Measurements from ENCODE around the gene FNDC5. TPM values are rescaled to one million over a fixed set of nuclear protein-coding genes. Genes with fewer than 3 reads are reported as not detected.

FNDC5 gene
- total and polyA plus RNA-seq, 9 of the 15 experiments (the other 6 are each of a cell fraction or from before 2014, with no cell fraction given), result 0.06 to 2.1 (median 0.22) TPM

DNA sequence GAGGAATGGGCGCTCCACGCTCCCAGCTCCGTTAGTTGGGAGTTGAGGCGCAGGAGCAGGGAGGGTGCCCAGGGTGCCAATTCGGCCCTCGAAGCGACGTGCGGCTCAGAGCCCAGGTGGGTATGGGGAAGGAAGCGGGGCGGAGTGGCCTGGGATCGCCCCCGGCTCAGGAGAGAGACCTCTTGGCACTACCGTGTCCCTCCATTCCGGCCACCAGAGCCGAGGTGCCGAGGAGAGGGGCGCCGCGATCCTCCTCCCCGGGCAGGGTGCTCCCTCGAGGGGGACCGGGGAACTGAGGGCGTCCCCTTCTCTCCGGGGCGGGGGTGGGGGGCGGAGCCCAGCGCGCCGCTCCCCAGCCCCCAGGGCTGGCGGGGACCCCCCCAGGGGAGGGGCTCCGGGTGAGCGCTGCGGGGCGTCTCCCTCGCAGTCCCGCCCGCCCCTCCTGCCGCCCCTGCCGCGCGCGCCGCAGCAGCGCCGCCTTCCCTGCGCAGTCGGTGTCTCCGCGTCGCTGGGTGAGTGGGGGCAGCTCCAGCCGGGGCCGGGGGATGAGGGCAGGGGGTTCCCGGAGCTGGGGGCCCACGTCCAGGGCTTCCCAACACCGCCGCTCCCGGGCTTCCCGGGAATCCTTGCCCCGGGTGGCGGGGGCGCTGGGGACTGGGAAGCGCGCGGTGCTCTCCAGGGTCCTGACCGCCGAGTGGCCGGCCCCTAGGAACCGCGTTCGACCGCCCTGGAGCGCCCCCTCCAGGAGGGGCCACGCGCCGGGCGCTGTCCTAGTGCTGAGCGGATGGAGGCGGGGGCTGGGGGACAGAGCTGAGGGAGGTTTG, 15.5 kb upstream of the FNDC5 start, which contains the start of gene HPCA (continued):
- TF ChIP-seq RBM25 (IDR thresholded peaks at IDR 0.05; ENCODE audit: low read depth, low read length, severe bottlenecking), result peak; percentile 11
- TF ChIP-seq ZFP1 (CRISPR knock-in tag; IDR thresholded peaks at IDR 0.05), result no peak
- TF ChIP-seq ARNT (IDR thresholded peaks at IDR 0.05), result no peak
- no peak for TF ChIP-seq ZC3H4 (CRISPR knock-in tag; IDR thresholded peaks at IDR 0.05; ENCODE audit: borderline replicate concordance)
- no peak for TF ChIP-seq ARID1B (IDR thresholded peaks at IDR 0.05)
- no peak for TF ChIP-seq HOXB6 (CRISPR knock-in tag; IDR thresholded peaks at IDR 0.05; ENCODE audit: borderline replicate concordance)
- TF ChIP-seq KLF13 (tag; IDR thresholded peaks at IDR 0.05; ENCODE audit: borderline replicate concordance, low read depth), result no peak
- no peak for TF ChIP-seq SAFB2 (IDR thresholded peaks at IDR 0.05; ENCODE audit: borderline replicate concordance, low read depth, low read length, severe bottlenecking)
- TF ChIP-seq KAT8 (IDR thresholded peaks at IDR 0.05; ENCODE audit: low read depth), result no peak
- TF ChIP-seq BACH1 (tag; IDR thresholded peaks at IDR 0.05), result no peak
- no peak for TF ChIP-seq ZNF507 (tag; conservative IDR thresholded peaks at IDR 0.05)
- TF ChIP-seq MXI1 (IDR thresholded peaks at IDR 0.05; ENCODE audit: low read depth, low read length), result peak; percentile 72
- TF ChIP-seq, protein P1, sequence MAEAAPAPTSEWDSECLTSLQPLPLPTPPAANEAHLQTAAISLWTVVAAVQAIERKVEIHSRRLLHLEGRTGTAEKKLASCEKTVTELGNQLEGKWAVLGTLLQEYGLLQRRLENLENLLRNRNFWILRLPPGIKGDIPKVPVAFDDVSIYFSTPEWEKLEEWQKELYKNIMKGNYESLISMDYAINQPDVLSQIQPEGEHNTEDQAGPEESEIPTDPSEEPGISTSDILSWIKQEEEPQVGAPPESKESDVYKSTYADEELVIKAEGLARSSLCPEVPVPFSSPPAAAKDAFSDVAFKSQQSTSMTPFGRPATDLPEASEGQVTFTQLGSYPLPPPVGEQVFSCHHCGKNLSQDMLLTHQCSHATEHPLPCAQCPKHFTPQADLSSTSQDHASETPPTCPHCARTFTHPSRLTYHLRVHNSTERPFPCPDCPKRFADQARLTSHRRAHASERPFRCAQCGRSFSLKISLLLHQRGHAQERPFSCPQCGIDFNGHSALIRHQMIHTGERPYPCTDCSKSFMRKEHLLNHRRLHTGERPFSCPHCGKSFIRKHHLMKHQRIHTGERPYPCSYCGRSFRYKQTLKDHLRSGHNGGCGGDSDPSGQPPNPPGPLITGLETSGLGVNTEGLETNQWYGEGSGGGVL (CRISPR knock-in tag; IDR thresholded peaks at IDR 0.05), result no peak
- TF ChIP-seq ZBTB7A (IDR thresholded peaks at IDR 0.05; ENCODE audit: borderline replicate concordance, control insufficient read depth, low read depth, low read length), result peak; percentile 98
- TF ChIP-seq, protein P2, sequence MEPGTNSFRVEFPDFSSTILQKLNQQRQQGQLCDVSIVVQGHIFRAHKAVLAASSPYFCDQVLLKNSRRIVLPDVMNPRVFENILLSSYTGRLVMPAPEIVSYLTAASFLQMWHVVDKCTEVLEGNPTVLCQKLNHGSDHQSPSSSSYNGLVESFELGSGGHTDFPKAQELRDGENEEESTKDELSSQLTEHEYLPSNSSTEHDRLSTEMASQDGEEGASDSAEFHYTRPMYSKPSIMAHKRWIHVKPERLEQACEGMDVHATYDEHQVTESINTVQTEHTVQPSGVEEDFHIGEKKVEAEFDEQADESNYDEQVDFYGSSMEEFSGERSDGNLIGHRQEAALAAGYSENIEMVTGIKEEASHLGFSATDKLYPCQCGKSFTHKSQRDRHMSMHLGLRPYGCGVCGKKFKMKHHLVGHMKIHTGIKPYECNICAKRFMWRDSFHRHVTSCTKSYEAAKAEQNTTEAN (CRISPR knock-in tag; IDR thresholded peaks at IDR 0.05), result peak; percentile 97
- no peak for TF ChIP-seq MCM5 (IDR thresholded peaks at IDR 0.05; ENCODE audit: low read depth)
- TF ChIP-seq, protein P3, sequence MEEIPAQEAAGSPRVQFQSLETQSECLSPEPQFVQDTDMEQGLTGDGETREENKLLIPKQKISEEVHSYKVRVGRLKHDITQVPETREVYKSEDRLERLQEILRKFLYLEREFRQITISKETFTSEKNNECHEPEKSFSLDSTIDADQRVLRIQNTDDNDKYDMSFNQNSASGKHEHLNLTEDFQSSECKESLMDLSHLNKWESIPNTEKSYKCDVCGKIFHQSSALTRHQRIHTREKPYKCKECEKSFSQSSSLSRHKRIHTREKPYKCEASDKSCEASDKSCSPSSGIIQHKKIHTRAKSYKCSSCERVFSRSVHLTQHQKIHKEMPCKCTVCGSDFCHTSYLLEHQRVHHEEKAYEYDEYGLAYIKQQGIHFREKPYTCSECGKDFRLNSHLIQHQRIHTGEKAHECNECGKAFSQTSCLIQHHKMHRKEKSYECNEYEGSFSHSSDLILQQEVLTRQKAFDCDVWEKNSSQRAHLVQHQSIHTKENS (CRISPR knock-in tag; IDR thresholded peaks at IDR 0.05), result no peak
- no peak for TF ChIP-seq NFYB (IDR thresholded peaks at IDR 0.05; ENCODE audit: extremely low read depth, insufficient read length)
- TF ChIP-seq NR2F6 (CRISPR knock-in tag; IDR thresholded peaks at IDR 0.05), result no peak
- peak in 1 of 2 experiments; percentile 95; a peak in 2 of 4 replicates for TF ChIP-seq SRF (CRISPR knock-in tag; IDR thresholded peaks at IDR 0.05)
- TF ChIP-seq ZNF696 (CRISPR knock-in tag; conservative IDR thresholded peaks at IDR 0.05), result no peak
- TF ChIP-seq KAT7 (CRISPR knock-in tag; IDR thresholded peaks at IDR 0.05; ENCODE audit: borderline replicate concordance), result peak; percentile 100

Data from K562 (cell line).